Mesothelial cell of epicardium (in vitro differentiated cells): ENCODE data around the gene OARD1. TPM values are rescaled to one million over a fixed set of nuclear protein-coding genes. Genes with fewer than 3 reads are reported as not detected.
"Not testable (repeated sequence)": the region's sequence is repeated elsewhere in the genome, so short reads cannot be mapped to it uniquely, and the experiment has no call there.

Source experiments
- DNase-seq, 2 experiments: peaks; one replicate each; pipeline ENCODE4 v3.0.0; 2021; ENCODE audit warnings: low spot score in 2 of 2; ENCODE audit not compliant: unreplicated experiment in 2 of 2
- H3K27ac Mint-ChIP-seq: 2 replicates; pipeline ENCODE4 v1.8.0; 2021; ENCODE audit warnings: mixed read lengths
- H3K27me3 Mint-ChIP-seq: 2 replicates; pipeline ENCODE4 v1.8.0; 2021; ENCODE audit warnings: low read depth, mixed read lengths
- H3K36me3 Mint-ChIP-seq: 2 replicates; pipeline ENCODE4 v1.8.0; 2021; ENCODE audit warnings: mixed read lengths
- H3K4me1 Mint-ChIP-seq: 2 replicates; pipeline ENCODE4 v1.8.0; 2021; ENCODE audit warnings: mixed read lengths
- H3K4me3 Mint-ChIP-seq: 2 replicates; pipeline ENCODE4 v1.8.0; 2021; ENCODE audit warnings: mild to moderate bottlenecking, moderate library complexity, mixed read lengths
- H3K9me3 Mint-ChIP-seq: 2 replicates; pipeline ENCODE4 v1.8.0; 2021; ENCODE audit warnings: mixed read lengths
- total RNA-seq: library from RNA; stranded (reverse); gene quantifications from 3 replicates; pipeline ENCODE4 v1.2.1, GENCODE V29; 2021
- TF ChIP-seq, protein P1 (sequence below): fragments of 200-600 bp; sonication (generic); IDR thresholded peaks from one replicate; pipeline ENCODE4 v1.5.0; 2021; ENCODE audit warnings: antibody characterized with exemption; ENCODE audit not compliant: unreplicated experiment

The OARD1 gene
- total RNA-seq, 1 donor from 2014 or later = 26.8 TPM

DNA sequence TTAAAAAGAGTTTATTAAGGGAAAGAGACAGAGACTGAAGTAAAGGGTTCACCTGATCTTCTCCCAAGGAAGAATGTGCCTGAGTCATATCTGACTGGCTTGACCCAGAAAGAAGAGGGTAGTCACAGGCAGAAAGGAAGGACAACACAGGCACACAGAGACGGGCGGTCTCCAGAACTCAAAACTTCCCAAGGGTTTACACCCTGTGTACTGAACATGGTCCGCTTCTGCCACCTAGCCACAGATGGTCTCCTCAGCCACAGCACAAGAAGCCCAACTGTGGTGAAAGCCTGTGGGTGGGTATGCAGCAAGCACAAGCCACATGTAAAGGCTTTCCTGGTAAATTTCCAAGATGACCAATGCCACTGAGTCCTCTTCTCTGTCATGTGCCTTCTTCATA is 50.3 kb downstream of the OARD1 start:
- Mint-ChIP-seq H3K4me3 (no peak overlapping the region), H3K27ac (peak overlapping the region; percentile 94), H3K4me1 (peaks cover 50% of the 10 kb centered on the region), H3K27me3 (peaks cover 2% of the 10 kb centered on the region), H3K36me3 (peaks cover 12% of the 10 kb centered on the region), H3K9me3 (peaks cover 9% of the 10 kb centered on the region)
- no peak for DNase-seq
- TF ChIP-seq, protein P1, sequence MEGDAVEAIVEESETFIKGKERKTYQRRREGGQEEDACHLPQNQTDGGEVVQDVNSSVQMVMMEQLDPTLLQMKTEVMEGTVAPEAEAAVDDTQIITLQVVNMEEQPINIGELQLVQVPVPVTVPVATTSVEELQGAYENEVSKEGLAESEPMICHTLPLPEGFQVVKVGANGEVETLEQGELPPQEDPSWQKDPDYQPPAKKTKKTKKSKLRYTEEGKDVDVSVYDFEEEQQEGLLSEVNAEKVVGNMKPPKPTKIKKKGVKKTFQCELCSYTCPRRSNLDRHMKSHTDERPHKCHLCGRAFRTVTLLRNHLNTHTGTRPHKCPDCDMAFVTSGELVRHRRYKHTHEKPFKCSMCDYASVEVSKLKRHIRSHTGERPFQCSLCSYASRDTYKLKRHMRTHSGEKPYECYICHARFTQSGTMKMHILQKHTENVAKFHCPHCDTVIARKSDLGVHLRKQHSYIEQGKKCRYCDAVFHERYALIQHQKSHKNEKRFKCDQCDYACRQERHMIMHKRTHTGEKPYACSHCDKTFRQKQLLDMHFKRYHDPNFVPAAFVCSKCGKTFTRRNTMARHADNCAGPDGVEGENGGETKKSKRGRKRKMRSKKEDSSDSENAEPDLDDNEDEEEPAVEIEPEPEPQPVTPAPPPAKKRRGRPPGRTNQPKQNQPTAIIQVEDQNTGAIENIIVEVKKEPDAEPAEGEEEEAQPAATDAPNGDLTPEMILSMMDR = no peak

DNA sequence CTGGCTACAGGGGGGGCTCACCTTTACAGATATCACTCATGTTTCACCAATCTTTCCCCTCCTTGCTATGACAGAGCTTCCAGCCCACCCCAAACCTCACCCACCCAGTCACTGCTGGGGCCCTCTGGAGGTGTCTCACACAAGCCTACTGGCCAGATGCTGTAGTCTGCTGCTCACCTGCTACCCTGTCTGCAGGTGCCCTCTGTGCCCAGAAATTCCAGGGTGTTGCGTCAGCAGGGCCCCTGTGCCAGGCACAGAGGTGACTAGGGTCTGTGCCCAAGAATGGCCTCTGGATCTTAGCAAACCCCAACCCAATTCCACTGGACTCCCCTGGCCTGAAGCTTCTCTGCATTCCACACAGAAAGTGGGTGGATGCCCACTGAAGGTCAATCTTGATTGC is 54.5 kb downstream of the OARD1 start:
- Mint-ChIP-seq H3K4me3 (no peak overlapping the region), H3K36me3 (peaks cover 18% of the 10 kb centered on the region), H3K27me3 (peaks cover 2% of the 10 kb centered on the region), H3K9me3 (peaks cover 18% of the 10 kb centered on the region), H3K27ac (no peak overlapping the region), H3K4me1 (peaks cover 29% of the 10 kb centered on the region)
- TF ChIP-seq, protein P1 = no peak
- no peak for DNase-seq

DNA sequence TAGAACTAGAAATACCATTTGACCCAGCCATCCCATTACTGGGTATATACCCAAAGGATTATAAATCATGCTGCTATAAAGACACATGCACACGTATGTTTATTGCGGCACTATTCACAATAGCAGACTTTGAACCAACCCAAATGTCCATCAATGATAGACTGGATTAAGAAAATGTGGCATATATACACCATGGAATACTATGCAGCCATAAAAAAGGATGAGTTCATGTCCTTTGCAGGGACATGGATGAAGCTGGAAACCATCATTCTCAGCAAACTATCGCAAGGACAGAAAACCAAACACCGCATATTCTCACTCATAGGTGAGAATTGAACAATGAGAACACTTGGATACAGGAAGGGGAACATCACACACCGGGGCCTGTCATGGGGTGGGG is 56.3 kb downstream of the OARD1 start:
- DNase-seq, H3K27ac Mint-ChIP-seq, H3K27me3 Mint-ChIP-seq, H3K4me3 Mint-ChIP-seq: not testable (repeated sequence)
- Mint-ChIP-seq H3K4me1 (peaks cover 14% of the 10 kb centered on the region), H3K36me3 (peaks cover 19% of the 10 kb centered on the region), H3K9me3 (peaks cover 18% of the 10 kb centered on the region)

DNA sequence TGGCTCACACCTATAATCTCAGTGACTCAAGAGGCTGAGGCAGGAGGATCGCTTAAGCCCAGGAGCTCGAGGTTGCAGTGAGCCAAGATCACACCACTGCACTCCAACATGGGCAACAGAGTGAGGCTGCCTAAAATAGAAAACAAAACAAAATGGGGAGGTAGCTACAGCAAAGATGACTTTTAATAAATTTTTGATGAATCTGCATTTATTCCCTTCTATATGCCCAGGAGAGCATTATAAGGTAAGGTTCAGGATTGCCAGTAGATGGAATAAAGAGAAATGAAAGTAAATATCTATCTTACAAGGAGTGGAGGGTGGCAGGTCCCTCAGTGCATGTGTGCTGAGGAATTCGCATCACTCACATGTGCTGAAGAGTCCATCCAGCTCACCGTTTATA is 57.4 kb downstream of the OARD1 start:
- peaks cover 13% of the 10 kb centered on the region for H3K36me3 Mint-ChIP-seq
- no peak overlapping the region for H3K27ac Mint-ChIP-seq
- TF ChIP-seq, protein P1 = no peak
- H3K4me1 Mint-ChIP-seq = peaks cover 14% of the 10 kb centered on the region
- H3K9me3 Mint-ChIP-seq = peaks cover 10% of the 10 kb centered on the region
- peaks cover 4% of the 10 kb centered on the region for H3K27me3 Mint-ChIP-seq
- H3K4me3 Mint-ChIP-seq = no peak overlapping the region
- no peak for DNase-seq

Other genes starting within 250 kb of the OARD1 start
- gene UNC5CL, start 33.1 kb downstream of the OARD1 start, total RNA-seq = 2.0 to 2.2 TPM (median 2.1 TPM) in 3 replicates
- not detected in 3 replicates for gene TSPO2, start 29.9 kb downstream of the OARD1 start, total RNA-seq
- 0.22 to 0.51 TPM (median 0.45 TPM) in 3 replicates for gene APOBEC2, start 19.2 kb downstream of the OARD1 start, total RNA-seq
- gene NFYA, start 618 bp upstream of the OARD1 start, total RNA-seq = 64.2 to 69.1 TPM (median 64.7 TPM) in 3 replicates
- gene TREML1, start 82.0 kb upstream of the OARD1 start, total RNA-seq = not detected in 3 replicates
- not detected in 3 replicates for gene TREM2, start 90.8 kb upstream of the OARD1 start, total RNA-seq
- not detected in 3 replicates for gene TREML2, start 128.8 kb upstream of the OARD1 start, total RNA-seq
- not detected in 3 replicates for gene TREML4, start 156.0 kb upstream of the OARD1 start, total RNA-seq
- 0.34 to 0.53 TPM in 2 of 3 replicates, not detected in the other for gene TREM1, start 214.3 kb upstream of the OARD1 start, total RNA-seq